Lower leg skin (tissue), 4 donors: ENCODE results near the gene CPZ. TPM values are rescaled to one million over a fixed set of nuclear protein-coding genes. Genes with fewer than 3 reads are reported as not detected.
A peak's percentile ranks its signal among the peaks of the same experiment; 100 is the strongest.

ENCODE experiments used
- DNase-seq, 2 donors: peaks; one replicate each; pipeline ENCODE4 v3.0.0-alpha.2; 2019; ENCODE audit warnings: low spot score in 2 of 2
- H3K4me3 ChIP-seq: fragments of 200-600 bp; sonication (generic); 2 replicates; pipeline ENCODE4 v1.5.1; 2017; ENCODE audit warnings: mild to moderate bottlenecking, low read depth; ENCODE audit not compliant: poor library complexity, severe bottlenecking
- POLR2A ChIP-seq, 2 donors: fragments of 450-650 bp; IDR thresholded peaks; one replicate each; pipeline ENCODE4 v1.6.1; 2016 to 2017; ENCODE audit warnings: antibody characterized with exemption in 2 of 2, mild to moderate bottlenecking in 1 of 2, moderate library complexity in 1 of 2
- WGBS, 2 donors: methylation state at CpG; one replicate each; pipeline ENCODE4 v1.1.5; 2018; 5-methylcytosine and 5-hydroxymethylcytosine counted together
- intact Hi-C: fragments of 100-400 bp; cut with DNase I; formaldehyde crosslinking; loops from one replicate; pipeline ENCODE4 v1.15.0; 2023; ENCODE audit warnings: low total_unique reads
- total RNA-seq, 4 donors: library from RNA; depleted of rRNA; stranded (reverse); fragments of >200 nt; gene quantifications; one replicate each; pipeline ENCODE4 v1.1.0, GENCODE V29; 2016
- TF ChIP-seq, protein P1 (sequence below), 3 donors: fragments of 450-650 bp; IDR thresholded peaks; one replicate each; pipeline ENCODE4 v1.5.1; 2016; ENCODE audit warnings: antibody characterized with exemption in 3 of 3, mild to moderate bottlenecking in 3 of 3, moderate library complexity in 2 of 3

CPZ gene
- total RNA-seq, 4 donors from 2014 or later, result 0.91 to 10.2 TPM; not detected in 2

DNA sequence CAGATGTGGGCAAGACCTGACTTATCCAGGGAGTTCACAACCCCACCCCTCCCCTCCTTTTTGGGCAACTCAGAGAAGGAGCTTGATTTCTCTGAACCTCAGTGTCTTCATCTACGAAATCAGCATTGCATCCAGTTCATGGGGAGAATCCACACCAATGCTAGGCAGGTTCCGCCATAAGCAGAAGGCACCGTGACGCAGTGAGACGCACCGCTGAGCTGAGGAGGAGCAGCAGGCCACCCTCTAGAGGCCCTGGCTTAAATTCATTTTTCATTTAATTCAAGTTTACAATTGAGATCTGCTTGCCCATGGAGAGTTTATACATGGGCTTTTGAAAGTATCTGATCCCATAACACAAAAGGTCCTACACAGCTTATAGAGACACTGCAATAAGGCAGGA is 55.7 kb downstream of the CPZ start:
- TF ChIP-seq, protein P1, sequence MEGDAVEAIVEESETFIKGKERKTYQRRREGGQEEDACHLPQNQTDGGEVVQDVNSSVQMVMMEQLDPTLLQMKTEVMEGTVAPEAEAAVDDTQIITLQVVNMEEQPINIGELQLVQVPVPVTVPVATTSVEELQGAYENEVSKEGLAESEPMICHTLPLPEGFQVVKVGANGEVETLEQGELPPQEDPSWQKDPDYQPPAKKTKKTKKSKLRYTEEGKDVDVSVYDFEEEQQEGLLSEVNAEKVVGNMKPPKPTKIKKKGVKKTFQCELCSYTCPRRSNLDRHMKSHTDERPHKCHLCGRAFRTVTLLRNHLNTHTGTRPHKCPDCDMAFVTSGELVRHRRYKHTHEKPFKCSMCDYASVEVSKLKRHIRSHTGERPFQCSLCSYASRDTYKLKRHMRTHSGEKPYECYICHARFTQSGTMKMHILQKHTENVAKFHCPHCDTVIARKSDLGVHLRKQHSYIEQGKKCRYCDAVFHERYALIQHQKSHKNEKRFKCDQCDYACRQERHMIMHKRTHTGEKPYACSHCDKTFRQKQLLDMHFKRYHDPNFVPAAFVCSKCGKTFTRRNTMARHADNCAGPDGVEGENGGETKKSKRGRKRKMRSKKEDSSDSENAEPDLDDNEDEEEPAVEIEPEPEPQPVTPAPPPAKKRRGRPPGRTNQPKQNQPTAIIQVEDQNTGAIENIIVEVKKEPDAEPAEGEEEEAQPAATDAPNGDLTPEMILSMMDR (IDR thresholded peaks at IDR 0.05), result no peak
- TF ChIP-seq POLR2A (IDR thresholded peaks at IDR 0.05), result no peak
- intact Hi-C loops, result no loop called here
- 80 to 85% methylated on average over 6 of the region's 6 CpGs for WGBS, 2 donors
- DNase-seq, result peak in 1 of 2 donors; percentile 40
- no peak overlapping the region for H3K4me3 ChIP-seq

DNA sequence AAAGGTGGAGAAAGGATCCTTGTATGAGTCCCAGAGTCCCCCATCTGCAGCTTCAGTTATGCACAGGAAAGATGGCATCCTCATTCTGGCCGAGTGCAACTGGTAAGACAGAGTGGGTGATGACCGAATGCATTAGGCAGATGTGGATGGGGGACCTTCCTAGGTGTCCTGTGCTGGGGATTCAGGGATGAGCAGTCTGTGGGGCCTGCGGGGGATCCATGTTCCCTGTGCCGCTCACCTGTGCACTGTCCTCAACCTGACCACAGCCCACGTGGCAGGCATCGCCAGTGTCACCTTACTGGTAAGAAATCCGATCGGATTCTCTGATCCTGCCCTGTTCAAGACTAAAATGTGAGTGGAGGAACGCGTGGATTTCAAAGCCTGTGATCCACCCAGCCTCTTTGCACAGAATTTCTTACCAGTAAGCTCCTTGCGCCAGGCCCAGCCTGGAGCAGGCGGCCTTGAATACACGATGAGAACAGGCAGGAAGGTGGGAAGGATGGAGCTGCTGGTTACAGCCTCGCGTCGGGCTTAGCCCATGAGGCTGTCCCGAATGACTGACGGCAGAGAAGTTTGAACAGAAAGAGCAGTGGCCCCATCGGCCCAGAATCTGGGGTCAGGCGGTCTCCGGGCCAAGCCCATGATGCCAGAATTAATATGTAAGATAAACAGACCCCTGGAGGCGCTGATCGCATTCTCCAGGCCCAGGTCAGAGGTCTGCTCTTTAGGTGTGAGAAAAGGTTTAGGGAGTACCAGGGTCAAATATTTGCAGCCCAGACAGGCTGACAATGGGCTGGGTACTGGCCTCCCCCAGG is 56.5 kb downstream of the CPZ start:
- no peak overlapping the region for H3K4me3 ChIP-seq
- DNase-seq, result peak in 1 of 2 donors; percentile 77
- intact Hi-C loops, result no loop called here
- TF ChIP-seq, protein P1 (IDR thresholded peaks at IDR 0.05), result no peak
- no peak for TF ChIP-seq POLR2A (IDR thresholded peaks at IDR 0.05)
- WGBS, 2 donors, result 70 to 80% methylated on average over 23 of the region's 23 CpGs

DNA sequence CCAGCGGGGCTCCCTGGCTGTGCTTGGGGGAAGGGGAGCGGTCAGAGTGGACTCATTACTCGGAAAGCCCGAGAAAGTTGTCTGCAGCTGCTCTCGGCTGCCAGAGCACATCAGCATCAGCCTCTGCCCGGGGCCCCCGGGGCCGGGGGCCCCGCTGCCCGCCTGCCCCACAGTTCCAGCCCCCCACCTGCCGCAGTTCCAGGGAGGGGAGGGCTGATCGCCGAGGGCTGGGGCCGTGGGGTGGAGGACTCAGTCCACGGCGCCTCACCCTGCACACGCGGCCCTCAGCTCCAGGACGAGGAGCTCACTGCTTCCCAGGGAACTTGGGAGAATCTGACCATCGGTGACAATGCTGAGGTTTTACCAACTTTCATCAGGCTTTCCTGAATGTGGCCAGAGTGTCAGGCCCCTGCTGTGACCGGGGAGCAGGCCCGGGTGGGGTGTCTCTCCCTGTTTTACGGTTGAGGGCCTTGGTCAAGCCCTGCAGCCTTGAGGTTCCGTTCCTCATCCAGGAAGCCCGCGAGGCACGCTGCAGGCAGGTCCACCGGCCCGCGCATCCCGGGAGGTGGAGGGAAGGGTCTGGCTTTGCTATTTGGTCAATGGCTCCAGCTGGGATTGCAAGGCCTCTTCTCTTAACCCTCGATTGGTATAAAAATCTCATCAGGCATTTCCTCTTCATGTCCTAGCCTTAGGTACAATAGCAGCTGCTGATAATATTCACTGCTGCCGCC is 57.2 kb downstream of the CPZ start:
- no peak overlapping the region for H3K4me3 ChIP-seq
- DNase-seq, result peak in 1 of 2 donors; percentile 72
- intact Hi-C loops, result no loop called here
- TF ChIP-seq, protein P1 (IDR thresholded peaks at IDR 0.05), result no peak
- no peak for TF ChIP-seq POLR2A (IDR thresholded peaks at IDR 0.05)
- WGBS, 2 donors, result 53 to 54% methylated on average over 16 to 31 of the region's 33 CpGs

DNA sequence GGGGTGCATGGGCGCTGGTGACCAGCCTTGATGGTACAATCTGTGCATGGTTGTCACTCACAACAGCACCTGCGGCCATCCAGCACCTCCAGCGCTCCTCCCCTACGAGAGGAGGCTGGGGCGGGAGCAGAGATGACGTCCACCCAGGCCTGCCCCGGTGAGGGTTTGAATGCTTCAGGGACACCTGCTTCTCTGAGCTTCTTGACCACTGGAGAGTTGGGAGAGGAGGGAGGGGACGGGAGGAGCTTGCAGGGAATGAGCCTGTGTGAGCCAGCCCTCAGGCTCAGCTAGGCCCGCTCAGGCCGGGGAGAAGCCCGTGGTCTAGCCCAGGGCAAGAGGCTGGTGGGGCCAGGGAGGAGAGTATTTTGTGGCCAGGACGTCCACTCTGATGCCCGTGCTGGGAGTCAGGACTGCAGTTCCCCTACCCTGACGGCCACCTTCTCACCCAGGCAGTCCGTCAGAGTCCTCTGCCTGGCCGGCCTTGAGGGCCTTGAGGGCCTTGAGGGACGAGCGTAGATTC is 59.2 kb downstream of the CPZ start:
- H3K4me3 ChIP-seq, result no peak overlapping the region
- no peak for TF ChIP-seq POLR2A (IDR thresholded peaks at IDR 0.05)
- TF ChIP-seq, protein P1 (IDR thresholded peaks at IDR 0.05), result no peak
- WGBS, 2 donors, result 90% methylated on average over 11 to 18 of the region's 18 CpGs
- intact Hi-C loops, result no loop called here
- no peak for DNase-seq

DNA sequence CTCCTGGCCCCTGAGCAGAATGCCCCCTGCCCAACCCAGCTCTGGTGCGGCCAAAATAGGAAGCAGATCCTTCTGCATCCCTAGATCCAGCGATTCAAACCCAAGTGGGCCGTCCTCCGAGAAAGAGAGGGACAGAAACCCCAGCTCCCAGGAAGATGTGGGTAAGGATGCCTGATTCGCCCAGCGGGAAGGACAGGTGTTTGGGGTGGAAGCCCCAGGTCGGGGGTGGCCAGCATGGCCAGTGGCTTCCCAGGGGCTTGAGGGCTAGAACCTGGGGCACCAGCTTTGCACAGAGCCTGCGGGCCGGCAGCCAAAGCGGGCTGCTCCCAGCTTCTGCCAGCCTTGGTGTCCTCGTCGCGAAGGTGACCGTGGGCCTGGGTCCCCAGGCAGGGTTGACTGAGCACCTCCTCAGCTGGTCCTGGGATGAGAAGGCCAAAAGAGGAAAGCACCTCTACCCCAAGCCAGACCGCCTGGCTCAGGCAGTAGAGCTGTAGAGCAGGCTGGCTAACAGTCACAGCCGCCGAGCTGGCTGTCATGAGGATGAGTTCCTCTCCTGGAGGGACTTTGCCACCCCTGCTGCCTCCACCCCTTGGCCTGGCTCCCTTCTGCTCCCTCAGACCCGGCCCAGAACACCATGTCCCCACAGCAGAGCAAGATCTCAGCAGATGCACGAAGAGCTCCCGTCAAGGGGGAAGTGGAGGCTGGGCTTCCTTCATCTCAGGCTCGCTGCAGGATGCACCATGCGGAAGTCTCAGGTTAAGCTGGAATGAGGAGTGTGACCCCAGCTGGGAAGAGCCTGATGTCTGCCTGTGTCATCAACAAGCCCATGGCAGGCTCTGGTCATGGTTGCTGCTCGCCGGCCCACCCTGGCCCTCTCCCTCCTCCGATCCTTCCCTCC is 59.9 kb downstream of the CPZ start:
- peak in 1 of 2 donors; percentile 76 for DNase-seq
- no peak for TF ChIP-seq POLR2A (IDR thresholded peaks at IDR 0.05)
- no peak overlapping the region for H3K4me3 ChIP-seq
- 76 to 77% methylated on average over 20 to 22 of the region's 25 CpGs for WGBS, 2 donors
- intact Hi-C loops, result no loop called here
